Raji (cell line): ENCODE measurements around the gene TPH2.

Experiments used
- POLR2A ChIP-seq: IDR thresholded peaks from 2 replicates; pipeline ENCODE4 v1.6.1; 2011; ENCODE audit warnings: low read depth, low read length, control low read depth; ENCODE audit not compliant: insufficient read depth

The TPH2 gene

DNA sequence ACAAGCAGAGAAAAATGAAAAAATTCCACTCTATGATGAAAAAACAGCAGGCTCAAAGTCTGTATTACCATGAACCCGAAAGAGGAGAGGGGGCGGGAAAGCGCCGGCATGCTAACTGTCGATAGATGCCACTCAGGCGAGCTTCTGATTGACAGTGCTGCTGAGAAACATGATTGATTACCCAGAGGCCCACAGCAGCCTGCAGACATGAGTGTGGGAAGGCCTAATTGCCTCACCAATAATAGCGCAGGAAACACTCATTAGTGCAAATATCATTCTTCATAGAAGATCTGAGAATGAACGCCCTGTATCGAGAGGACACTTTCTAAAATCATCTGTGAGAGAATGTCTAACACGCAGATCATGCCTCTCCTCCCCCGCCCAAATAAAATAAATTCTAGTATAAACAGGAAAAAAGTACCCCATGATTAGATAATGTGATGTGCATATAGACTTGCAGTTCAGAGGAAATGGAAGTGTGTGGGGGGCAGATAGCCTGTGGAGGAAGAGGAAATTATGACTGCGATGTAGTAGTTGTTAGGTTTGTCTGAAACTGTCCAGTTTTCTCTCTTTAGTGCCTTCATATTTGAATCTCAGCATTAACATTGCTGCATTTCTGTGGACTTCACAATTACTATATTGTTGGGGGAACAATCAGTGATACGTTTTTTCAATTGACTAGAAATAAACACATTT is 15.6 kb downstream of the TPH2 start:
- no peak for TF ChIP-seq POLR2A

GRCh38 chr12:71954861-71955260 is 16.2 kb downstream of the TPH2 start:
- no peak for TF ChIP-seq POLR2A

DNA sequence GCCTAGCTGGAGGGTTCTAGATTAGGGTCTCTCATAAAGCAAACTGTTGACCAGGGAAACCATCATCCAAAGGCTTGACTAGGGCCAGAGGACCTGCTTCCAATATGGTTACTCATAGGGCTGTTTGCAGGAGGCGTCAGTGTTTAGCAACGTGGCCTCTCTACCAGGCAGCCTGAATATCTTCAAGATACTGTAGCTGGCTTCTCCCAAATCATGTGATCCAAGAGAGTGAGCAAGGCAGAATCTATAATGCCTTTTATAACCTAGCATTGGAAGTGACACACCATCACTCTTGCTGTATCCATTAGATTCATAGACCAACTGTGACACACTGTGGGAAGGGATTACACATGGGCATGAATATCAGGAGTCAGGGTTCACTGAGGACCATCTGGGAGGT is 17.3 kb downstream of the TPH2 start:
- no peak for TF ChIP-seq POLR2A

- no peak for TF ChIP-seq POLR2A
These were observed 19.4 kb downstream of the TPH2 start for GRCh38 chr12:71958056-71958455.

- no peak for TF ChIP-seq POLR2A
These were observed 19.8 kb downstream of the TPH2 start for GRCh38 chr12:71958457-71958856.

DNA sequence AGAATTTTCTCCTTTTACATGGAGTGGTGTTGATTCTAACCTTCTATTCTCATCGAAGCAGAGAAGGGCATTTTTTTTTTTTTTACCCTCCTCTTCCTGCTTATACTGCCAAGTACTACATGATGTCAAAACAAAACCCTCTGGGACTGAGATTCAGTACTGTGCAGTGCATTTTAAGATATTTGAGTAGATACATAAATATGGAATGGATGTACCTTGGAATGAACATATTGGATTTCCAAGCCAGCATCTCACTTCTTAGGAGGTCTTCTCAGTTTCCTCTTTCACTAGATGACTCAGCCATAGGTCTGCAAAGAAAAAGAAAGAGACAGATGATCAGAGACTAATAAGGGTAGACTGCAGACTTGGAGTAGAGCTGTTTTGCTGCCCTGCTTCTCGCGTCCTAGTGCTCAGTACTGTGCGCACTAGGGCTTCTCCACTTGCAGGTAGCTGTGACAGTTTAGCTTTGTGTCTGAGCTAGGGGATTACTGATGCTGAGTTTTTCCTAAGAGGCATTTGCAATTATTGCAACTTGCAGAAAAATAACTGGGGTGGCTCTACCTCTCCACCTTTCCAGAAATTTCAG is 20.4 kb downstream of the TPH2 start:
- no peak for TF ChIP-seq POLR2A

DNA sequence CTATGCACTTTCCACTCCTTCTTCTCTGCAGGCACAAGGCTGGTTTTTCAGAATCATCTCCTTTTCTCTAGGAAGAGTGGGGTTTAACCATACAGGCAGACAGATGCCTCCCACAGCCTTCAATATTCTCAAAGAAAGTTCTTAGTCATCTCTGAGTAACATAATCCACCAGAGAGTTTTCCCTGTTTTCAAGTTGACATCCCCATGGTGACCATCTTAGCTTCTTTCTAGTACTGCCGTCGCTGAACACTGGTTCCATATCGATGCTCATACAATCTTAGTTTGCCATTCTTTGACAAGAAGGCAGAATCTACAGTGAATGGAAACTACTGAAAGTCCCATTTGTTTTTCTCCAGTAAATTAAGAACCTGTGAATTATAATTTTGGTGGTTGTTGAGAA is 28.6 kb downstream of the TPH2 start:
- TF ChIP-seq POLR2A, result no peak

GRCh38 chr12:71969330-71969729 is 30.7 kb downstream of the TPH2 start:
- TF ChIP-seq POLR2A, result no peak

DNA sequence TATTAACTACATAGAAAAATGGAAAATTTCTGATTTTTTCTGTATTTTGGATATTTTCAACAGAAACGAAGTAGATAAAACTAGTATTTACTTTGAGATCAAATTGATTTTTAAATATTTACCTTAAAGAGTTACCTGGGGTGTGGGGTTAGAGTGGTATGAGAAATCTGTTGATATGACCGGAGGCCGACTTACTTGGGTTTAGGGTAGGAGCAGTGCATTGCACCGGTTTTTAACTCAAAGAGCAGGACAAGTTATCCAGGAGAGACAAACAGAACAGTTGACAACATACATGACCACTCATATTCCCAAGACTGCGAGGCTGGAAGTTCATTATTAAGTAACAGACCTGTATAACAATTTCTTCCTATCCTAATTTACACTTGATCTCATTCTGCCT is 31.4 kb downstream of the TPH2 start:
- no peak for TF ChIP-seq POLR2A

GRCh38 chr12:71972441-71973074 is 33.9 kb downstream of the TPH2 start:
- no peak for TF ChIP-seq POLR2A

DNA sequence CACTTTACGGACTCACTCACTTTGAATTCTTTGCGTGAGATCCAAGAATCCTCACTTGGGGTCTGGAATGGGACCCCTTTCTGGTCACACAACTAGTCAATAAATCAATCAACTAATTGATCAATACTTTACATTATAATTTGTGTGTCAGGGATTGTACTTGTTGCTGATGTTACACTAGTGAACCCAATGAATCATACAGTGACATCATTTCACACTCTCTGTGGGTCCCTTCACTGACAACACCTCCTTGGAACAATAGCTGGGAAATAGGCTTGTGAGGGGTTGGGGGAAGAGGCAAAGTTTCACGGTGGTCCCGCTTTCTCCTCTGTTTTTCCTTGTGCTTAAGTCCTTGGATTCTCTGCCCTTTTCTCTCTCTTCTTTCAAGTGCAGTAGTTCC is 35.0 kb downstream of the TPH2 start:
- TF ChIP-seq POLR2A, result no peak

- no peak for TF ChIP-seq POLR2A
These were observed 41.9 kb downstream of the TPH2 start for GRCh38 chr12:71980538-71980937.

DNA sequence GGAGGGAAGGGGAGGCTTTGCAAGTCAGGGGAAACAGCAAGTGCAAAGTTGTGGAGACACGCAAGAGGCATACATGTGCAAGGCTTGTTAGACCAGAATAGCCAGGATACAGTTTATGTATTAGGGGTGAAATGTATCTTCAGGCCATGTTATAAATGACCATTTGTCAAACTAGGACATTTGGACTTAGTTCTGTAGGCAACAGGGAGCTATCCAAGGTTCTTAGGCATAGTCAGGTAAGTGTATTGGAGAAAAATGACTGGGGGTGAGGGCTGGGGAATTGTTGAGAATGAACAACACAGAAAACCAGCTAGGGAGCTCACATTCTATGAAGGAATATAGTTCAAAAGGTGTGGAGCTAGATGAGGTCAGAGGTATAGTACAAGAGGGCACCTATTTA is 42.5 kb downstream of the TPH2 start:
- no peak for TF ChIP-seq POLR2A

DNA sequence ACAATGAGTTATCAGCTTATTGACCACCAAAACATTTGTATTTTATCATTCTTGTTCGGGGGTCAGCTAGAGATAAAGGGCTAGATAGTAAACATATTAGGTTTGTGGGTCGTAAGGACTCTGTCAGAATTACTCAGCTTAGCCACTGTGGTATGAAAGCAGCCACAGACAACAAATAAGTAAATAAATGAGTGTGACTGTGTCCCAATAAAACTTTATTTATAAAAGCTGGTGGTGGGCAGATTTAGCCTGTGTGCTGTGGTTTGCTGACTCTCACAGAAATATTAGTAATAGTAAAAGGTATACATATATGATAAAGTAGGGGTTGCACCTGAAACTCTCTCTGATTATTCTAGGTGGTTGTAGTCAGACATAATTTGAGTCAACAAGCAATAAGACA is 56.1 kb downstream of the TPH2 start:
- TF ChIP-seq POLR2A, result no peak

DNA sequence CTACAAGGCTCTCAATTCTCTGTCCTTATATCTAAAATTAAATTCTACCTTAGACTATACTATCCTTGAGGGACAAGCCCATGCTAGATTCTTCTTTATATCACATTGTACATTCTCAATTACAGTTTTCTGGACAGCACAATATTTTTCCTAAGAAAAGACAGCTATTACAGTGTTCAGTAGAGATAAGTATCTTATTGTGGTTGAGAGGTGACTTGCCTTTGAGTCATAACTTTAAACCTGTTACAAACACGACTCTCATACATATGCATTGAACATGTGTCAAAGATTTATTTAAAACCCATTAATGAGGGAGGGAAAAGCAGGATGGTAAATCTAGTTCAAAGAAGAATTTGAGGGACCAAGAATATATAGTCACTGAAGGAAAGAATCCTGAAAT is 61.1 kb downstream of the TPH2 start:
- TF ChIP-seq POLR2A, result no peak

- TF ChIP-seq POLR2A, result no peak
These were observed 62.5 kb downstream of the TPH2 start for GRCh38 chr12:72000969-72001648.
